IMR-90 (cell line): Measurements from ENCODE around the gene OTC. TPM values are rescaled to one million over a fixed set of nuclear protein-coding genes. Genes with fewer than 3 reads are reported as not detected.

Source experiments
- ATAC-seq: fragments of 200-7000 bp; cut with Tn5 transposase; 2 replicates; pipeline ENCODE4 v1.9.1; 2020; ENCODE audit warnings: low read depth, mild to moderate bottlenecking, moderate library complexity
- BruUV-seq: library from RNA; stranded (reverse); fragments of 400-500 nt; replicated peaks from 2 replicates; lab custom pipeline; 2021; lab: Mats Ljungman, UMichigan
- CTCF ChIA-PET: fragments of 300-600 bp; formaldehyde crosslinking; extraction: SDS; loops from one replicate; lab custom pipeline; 2021; ENCODE audit warnings: antibody characterized with exemption; lab: Yijun Ruan, JAX
- POLR2A ChIA-PET: fragments of 300-600 bp; sonication (Branson Sonifier 250); formaldehyde crosslinking; loops from one replicate; lab custom pipeline; 2022; ENCODE audit warnings: antibody characterized with exemption; ENCODE audit not compliant: unreplicated experiment; lab: Charles Lee
- DNase-seq: peaks from one replicate; pipeline ENCODE4 v3.0.0; 2013
- H2AFZ ChIP-seq: replicated peaks from 2 replicates; pipeline ENCODE3; 2013; ENCODE audit warnings: low read length, mild to moderate bottlenecking; ENCODE audit not compliant: poor library complexity
- H2AK5ac ChIP-seq: 2 replicates; pipeline ENCODE4 v1.6.1; 2013; ENCODE audit warnings: low read depth, low read length, inconsistent platforms
- H2AK9ac ChIP-seq: replicated peaks from 2 replicates; pipeline ENCODE3; 2013; ENCODE audit warnings: mild to moderate bottlenecking, low read depth, low read length, moderate library complexity; ENCODE audit not compliant: poor library complexity
- H2BK120ac ChIP-seq: 2 replicates; pipeline ENCODE4 v1.6.1; 2013; ENCODE audit warnings: low read depth, low read length, inconsistent platforms
- H2BK15ac ChIP-seq: 3 replicates; pipeline ENCODE4 v1.6.1; 2013; ENCODE audit warnings: low read depth, low read length, inconsistent platforms
- H2BK20ac ChIP-seq: 2 replicates; pipeline ENCODE4 v1.6.1; 2013; ENCODE audit warnings: low read depth, mild to moderate bottlenecking, inconsistent platforms, low read length, moderate library complexity
- H2BK5ac ChIP-seq: 2 replicates; pipeline ENCODE4 v1.6.1; 2013; ENCODE audit warnings: mild to moderate bottlenecking, low read depth, low read length, inconsistent platforms; ENCODE audit not compliant: poor library complexity, severe bottlenecking
- H3K14ac ChIP-seq: replicated peaks from 2 replicates; pipeline ENCODE4 v1.6.1; 2013; ENCODE audit warnings: low read depth, low read length, inconsistent platforms
- H3K18ac ChIP-seq: 2 replicates; pipeline ENCODE4 v1.6.1; 2013; ENCODE audit warnings: low read depth, low read length, control low read depth
- H3K23ac ChIP-seq: 2 replicates; pipeline ENCODE4 v1.6.1; 2013; ENCODE audit warnings: low read depth, low read length, inconsistent platforms
- H3K27ac ChIP-seq: 2 replicates; pipeline ENCODE4 v1.5.1; 2013; ENCODE audit warnings: mild to moderate bottlenecking, control low read depth, low read length; ENCODE audit not compliant: insufficient read depth
- H3K27me3 ChIP-seq: 2 replicates; pipeline ENCODE4 v1.6.1; 2013; ENCODE audit warnings: low read length; ENCODE audit not compliant: control insufficient read depth, insufficient read depth
- H3K36me3 ChIP-seq: 2 replicates; pipeline ENCODE4 v1.6.1; 2013; ENCODE audit warnings: low read length, mixed read lengths; ENCODE audit not compliant: control insufficient read depth, insufficient read depth
- H3K4ac ChIP-seq: 2 replicates; pipeline ENCODE4 v1.6.1; 2013; ENCODE audit warnings: low read depth, low read length, inconsistent platforms
- H3K4me1 ChIP-seq: 2 replicates; pipeline ENCODE4 v1.6.1; 2013; ENCODE audit warnings: low read length, mixed read lengths; ENCODE audit not compliant: control insufficient read depth, insufficient read depth
- H3K4me2 ChIP-seq: 2 replicates; pipeline ENCODE4 v1.6.1; 2013; ENCODE audit warnings: low read depth, mild to moderate bottlenecking, control low read depth, low read length, moderate library complexity
- H3K4me3 ChIP-seq: 2 replicates; pipeline ENCODE4 v1.5.1; 2013; ENCODE audit warnings: low read depth, mild to moderate bottlenecking, control low read depth, low read length, moderate library complexity; ENCODE audit not compliant: insufficient read depth
- H3K56ac ChIP-seq: 2 replicates; pipeline ENCODE4 v1.6.1; 2013; ENCODE audit warnings: low read length, inconsistent platforms; ENCODE audit not compliant: insufficient read depth; ENCODE audit errors: extremely low read depth
- H3K79me1 ChIP-seq, 2 experiments: 2 replicates each; pipeline ENCODE4 v1.6.1; 2013; ENCODE audit warnings: low read length in 2 of 2, inconsistent platforms in 1 of 2, low read depth in 1 of 2
- H3K9ac ChIP-seq: 2 replicates; pipeline ENCODE4 v1.6.1; 2013; ENCODE audit warnings: low read depth, low read length, control low read depth
- H3K9me1 ChIP-seq: 2 replicates; pipeline ENCODE4 v1.6.1; 2013; ENCODE audit warnings: low read length, inconsistent platforms; ENCODE audit not compliant: insufficient read depth
- H3K9me3 ChIP-seq: 2 replicates; pipeline ENCODE4 v1.6.1; 2013; ENCODE audit warnings: low read length; ENCODE audit not compliant: control insufficient read depth, insufficient read depth
- H4K20me1 ChIP-seq: 2 replicates; pipeline ENCODE4 v1.6.1; 2013; ENCODE audit warnings: low read length, inconsistent platforms; ENCODE audit not compliant: insufficient read depth
- H4K5ac ChIP-seq: 2 replicates; pipeline ENCODE4 v1.6.1; 2013; ENCODE audit warnings: mild to moderate bottlenecking, low read depth, low read length, control low read depth
- H4K8ac ChIP-seq, 2 experiments: 2 replicates each; pipeline ENCODE4 v1.6.1; 2013; ENCODE audit warnings: low read depth in 2 of 2, low read length in 2 of 2, control low read depth in 1 of 2, inconsistent platforms in 1 of 2
- H4K91ac ChIP-seq: 2 replicates; pipeline ENCODE4 v1.6.1; 2013; ENCODE audit warnings: low read depth, low read length, inconsistent platforms; ENCODE audit not compliant: insufficient read depth
- BHLHE40 ChIP-seq: fragments of 150-350 bp; IDR thresholded peaks from 2 replicates; pipeline ENCODE4 v1.6.1; 2016; ENCODE audit warnings: mild to moderate bottlenecking, low read depth, low read length
- CEBPB ChIP-seq: IDR thresholded peaks from 2 replicates; pipeline ENCODE4 v1.6.1; 2012; ENCODE audit warnings: low read depth, low read length, improper control_type of control experiment
- CHD1 ChIP-seq: IDR thresholded peaks from 2 replicates; pipeline ENCODE4 v1.6.1; 2012; ENCODE audit warnings: low read depth, low read length, improper control_type of control experiment
- FOS ChIP-seq: fragments of 150-350 bp; IDR thresholded peaks from 2 replicates; pipeline ENCODE4 v1.6.1; 2016; ENCODE audit warnings: low read depth, low read length
- MAFK ChIP-seq: IDR thresholded peaks from 2 replicates; pipeline ENCODE4 v1.6.1; 2012; ENCODE audit warnings: low read depth, low read length, improper control_type of control experiment
- MAZ ChIP-seq: IDR thresholded peaks from 2 replicates; pipeline ENCODE4 v1.6.1; 2012; ENCODE audit warnings: low read depth, mild to moderate bottlenecking, low read length, improper control_type of control experiment, moderate library complexity, borderline replicate concordance
- MXI1 ChIP-seq: IDR thresholded peaks from 2 replicates; pipeline ENCODE4 v1.6.1; 2012; ENCODE audit warnings: low read depth, mild to moderate bottlenecking, low read length, moderate library complexity, borderline replicate concordance
- NFE2L2 ChIP-seq: fragments of 150-350 bp; IDR thresholded peaks from 2 replicates; pipeline ENCODE4 v1.6.1; 2016; ENCODE audit warnings: low read depth, mild to moderate bottlenecking, low read length
- POLR2A ChIP-seq: IDR thresholded peaks from 2 replicates; pipeline ENCODE4 v1.6.1; 2012; ENCODE audit warnings: mild to moderate bottlenecking, low read depth, low read length
- RAD21 ChIP-seq: IDR thresholded peaks from 2 replicates; pipeline ENCODE4 v1.6.1; 2012; ENCODE audit warnings: low read length, improper control_type of control experiment
- RCOR1 ChIP-seq: IDR thresholded peaks from 2 replicates; pipeline ENCODE4 v1.6.1; 2012; ENCODE audit warnings: mild to moderate bottlenecking, low read length, improper control_type of control experiment; ENCODE audit not compliant: insufficient replicate concordance
- RFX5 ChIP-seq: IDR thresholded peaks from 2 replicates; pipeline ENCODE4 v1.8.0; 2012; ENCODE audit warnings: low read depth, mild to moderate bottlenecking, low read length, moderate library complexity
- SMC3 ChIP-seq: fragments of 150-350 bp; IDR thresholded peaks from 2 replicates; pipeline ENCODE4 v1.6.1; 2016; ENCODE audit warnings: low read depth, mild to moderate bottlenecking, antibody characterized with exemption, low read length, moderate library complexity
- dilution Hi-C: fragments of 300-500 bp; cut with HindIII; formaldehyde crosslinking; loops from one replicate; pipeline ENCODE4 v1.14.3; 2018; ENCODE audit warnings: low sequenced_read_pairs; ENCODE audit not compliant: unreplicated experiment
- in situ Hi-C: fragments of 300-500 bp; cut with MboI; formaldehyde crosslinking; loops from 3 replicates; pipeline ENCODE4 v1.14.3; 2019; ENCODE audit warnings: low sequenced_read_pairs, inconsistent platforms, mixed read lengths
- intact Hi-C: fragments of 100-400 bp; cut with micrococcal nuclease; formaldehyde crosslinking; loops from 2 replicates; pipeline ENCODE4 v1.10.0; 2022
- polyA plus RNA-seq, 3 experiments: library from polyadenylated mRNA; depleted of rRNA; stranded (reverse); fragments of >200 nt; gene quantifications; 2 replicates each; pipeline ENCODE4 v1.2.3, GENCODE V29; 2012; ENCODE audit warnings: low replicate concordance in 1 of 3
- total RNA-seq: library from RNA; depleted of rRNA; stranded (reverse); fragments of >200 nt; gene quantifications from 2 replicates; pipeline ENCODE4 v1.2.3, GENCODE V29; 2012
- TF ChIP-seq, protein P1 (sequence below): fragments of 150-350 bp; IDR thresholded peaks from 2 replicates; pipeline ENCODE4 v1.6.1; 2017; ENCODE audit warnings: mild to moderate bottlenecking, antibody characterized with exemption, low read length, low read depth
- TF ChIP-seq, protein P2 (sequence below): conservative IDR thresholded peaks from 2 replicates; pipeline ENCODE4 v1.5.1; 2012; ENCODE audit warnings: mild to moderate bottlenecking, low read depth, low read length, improper control_type of control experiment
- TF ChIP-seq, protein P3 (sequence below): fragments of 150-350 bp; IDR thresholded peaks from 2 replicates; pipeline ENCODE4 v1.6.1; 2016; ENCODE audit warnings: low read depth, mild to moderate bottlenecking, low read length, moderate library complexity, borderline replicate concordance

Gene OTC
- total and polyA plus RNA-seq, 2 of the 4 experiments (the other 2 are of a cell fraction), result not detected

DNA sequence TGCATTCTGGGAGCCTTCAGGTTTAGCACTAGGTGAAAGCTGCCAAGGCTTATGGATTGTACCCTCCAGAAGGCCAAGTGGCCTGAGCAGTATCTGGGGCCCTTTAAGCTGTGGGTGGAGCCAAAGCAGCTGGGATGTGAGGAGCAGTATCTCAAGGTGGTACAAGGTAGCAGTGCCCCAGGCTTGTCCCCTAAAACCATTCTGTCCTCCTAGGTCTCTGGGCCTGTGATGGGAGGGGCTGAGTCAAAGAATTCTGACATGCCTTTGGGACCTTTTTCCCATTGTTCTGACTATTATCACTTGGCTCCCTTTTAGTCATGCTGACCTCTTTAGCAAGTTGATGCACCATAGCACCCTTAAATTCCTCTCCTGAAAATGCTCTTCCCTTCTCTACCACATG is 109.9 kb downstream of the OTC start:
- dilution Hi-C loops, result no loop called here
- Histone ChIP-seq H3K14ac (no peak overlapping the region), H3K27me3 (no peaks in the 10 kb centered on the region; the same call in none of the 2 replicates), H2AFZ (no peak overlapping the region), H2BK20ac (no peak overlapping the region), H2BK5ac (no peak overlapping the region), H3K4me2 (no peak overlapping the region), H3K27ac (no peak overlapping the region), H3K36me3 (no peaks in the 10 kb centered on the region), H3K4ac (no peak overlapping the region), H2AK5ac (no peak overlapping the region), H2BK120ac (no peak overlapping the region), H4K5ac (no peak overlapping the region), H3K9me1 (no peaks in the 10 kb centered on the region), H3K9me3 (no peaks in the 10 kb centered on the region), H3K23ac (no peak overlapping the region), H3K18ac (no peak overlapping the region), H3K79me1 (no peaks in the 10 kb centered on the region), H4K91ac (no peak overlapping the region), H4K8ac (no peak overlapping the region), H3K56ac (no peak overlapping the region), H3K4me3 (no peak overlapping the region), H4K20me1 (no peaks in the 10 kb centered on the region), H3K4me1 (no peaks in the 10 kb centered on the region), H3K9ac (no peak overlapping the region), H2BK15ac (no peak overlapping the region), H2AK9ac (no peak overlapping the region)
- CTCF ChIA-PET, result no interaction called here
- POLR2A ChIA-PET, result no interaction called here
- DNase-seq (no peak), ATAC-seq (no peak)
- intact Hi-C loops, result no loop called here
- BruUV-seq, result no TSS peak
- in situ Hi-C loops, result no loop called here
- TF ChIP-seq CHD1, result no peak
- TF ChIP-seq CEBPB, result no peak
- no peak for TF ChIP-seq FOS
- no peak for TF ChIP-seq RAD21
- TF ChIP-seq, protein P1, sequence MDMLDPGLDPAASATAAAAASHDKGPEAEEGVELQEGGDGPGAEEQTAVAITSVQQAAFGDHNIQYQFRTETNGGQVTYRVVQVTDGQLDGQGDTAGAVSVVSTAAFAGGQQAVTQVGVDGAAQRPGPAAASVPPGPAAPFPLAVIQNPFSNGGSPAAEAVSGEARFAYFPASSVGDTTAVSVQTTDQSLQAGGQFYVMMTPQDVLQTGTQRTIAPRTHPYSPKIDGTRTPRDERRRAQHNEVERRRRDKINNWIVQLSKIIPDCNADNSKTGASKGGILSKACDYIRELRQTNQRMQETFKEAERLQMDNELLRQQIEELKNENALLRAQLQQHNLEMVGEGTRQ, result no peak
- no peak for TF ChIP-seq POLR2A
- TF ChIP-seq RCOR1, result no peak
- no peak for TF ChIP-seq MXI1
- TF ChIP-seq, protein P2, sequence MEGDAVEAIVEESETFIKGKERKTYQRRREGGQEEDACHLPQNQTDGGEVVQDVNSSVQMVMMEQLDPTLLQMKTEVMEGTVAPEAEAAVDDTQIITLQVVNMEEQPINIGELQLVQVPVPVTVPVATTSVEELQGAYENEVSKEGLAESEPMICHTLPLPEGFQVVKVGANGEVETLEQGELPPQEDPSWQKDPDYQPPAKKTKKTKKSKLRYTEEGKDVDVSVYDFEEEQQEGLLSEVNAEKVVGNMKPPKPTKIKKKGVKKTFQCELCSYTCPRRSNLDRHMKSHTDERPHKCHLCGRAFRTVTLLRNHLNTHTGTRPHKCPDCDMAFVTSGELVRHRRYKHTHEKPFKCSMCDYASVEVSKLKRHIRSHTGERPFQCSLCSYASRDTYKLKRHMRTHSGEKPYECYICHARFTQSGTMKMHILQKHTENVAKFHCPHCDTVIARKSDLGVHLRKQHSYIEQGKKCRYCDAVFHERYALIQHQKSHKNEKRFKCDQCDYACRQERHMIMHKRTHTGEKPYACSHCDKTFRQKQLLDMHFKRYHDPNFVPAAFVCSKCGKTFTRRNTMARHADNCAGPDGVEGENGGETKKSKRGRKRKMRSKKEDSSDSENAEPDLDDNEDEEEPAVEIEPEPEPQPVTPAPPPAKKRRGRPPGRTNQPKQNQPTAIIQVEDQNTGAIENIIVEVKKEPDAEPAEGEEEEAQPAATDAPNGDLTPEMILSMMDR, result no peak
- TF ChIP-seq, protein P3, sequence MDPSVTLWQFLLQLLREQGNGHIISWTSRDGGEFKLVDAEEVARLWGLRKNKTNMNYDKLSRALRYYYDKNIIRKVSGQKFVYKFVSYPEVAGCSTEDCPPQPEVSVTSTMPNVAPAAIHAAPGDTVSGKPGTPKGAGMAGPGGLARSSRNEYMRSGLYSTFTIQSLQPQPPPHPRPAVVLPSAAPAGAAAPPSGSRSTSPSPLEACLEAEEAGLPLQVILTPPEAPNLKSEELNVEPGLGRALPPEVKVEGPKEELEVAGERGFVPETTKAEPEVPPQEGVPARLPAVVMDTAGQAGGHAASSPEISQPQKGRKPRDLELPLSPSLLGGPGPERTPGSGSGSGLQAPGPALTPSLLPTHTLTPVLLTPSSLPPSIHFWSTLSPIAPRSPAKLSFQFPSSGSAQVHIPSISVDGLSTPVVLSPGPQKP, result no peak
- no peak for TF ChIP-seq MAFK
- TF ChIP-seq SMC3, result no peak
- TF ChIP-seq RFX5, result no peak
- no peak for TF ChIP-seq BHLHE40
- no peak for TF ChIP-seq MAZ
- no peak for TF ChIP-seq NFE2L2
